Loucy (cell line): ENCODE measurements around the gene HES2.

ENCODE experiments used
- CTCF ChIP-seq: fragments of 200-600 bp; sonication (generic); conservative IDR thresholded peaks from 2 replicates; pipeline ENCODE4 v1.5.1; 2014; ENCODE audit warnings: mild to moderate bottlenecking, antibody characterized with exemption, low read length
- EZH2phosphoT487 ChIP-seq: fragments of 200-600 bp; IDR thresholded peaks from 2 replicates; pipeline ENCODE4 v1.6.1; 2018; ENCODE audit warnings: antibody characterized with exemption, mild to moderate bottlenecking, moderate library complexity, borderline replicate concordance

GRCh38 chr1:6409053-6409452, 10.7 kb downstream of the HES2 start:
- TF ChIP-seq CTCF = peak; percentile 25; the same call in 1 of the 2 replicates
- no peak for TF ChIP-seq EZH2phosphoT487
